NCI-H2227 treated with DMSO at 0.1 percent for 48 hours (cell line): ENCODE measurements around the gene SCAMP1.
"Not testable (repeated sequence)": the region's sequence is repeated elsewhere in the genome, so short reads cannot be mapped to it uniquely, and the experiment has no call there.

Experiments used
- DNase-seq: peaks from one replicate; lab custom pipeline; 2025; lab: John Stamatoyannopoulos, UW

The SCAMP1 gene

GRCh38 chr5:78359831-78360673 lies at the start of gene SCAMP1:
Gene SCAMP1 (plus strand): TSS chr5:78360617. CDS start chr5:78360672, 55 bp downstream.
- peak; percentile 87 for DNase-seq

GRCh38 chr5:78317515-78317914 lies 42.9 kb upstream of the SCAMP1 start:
- DNase-seq: no peak

- DNase-seq: no peak
These were observed 42.1 kb upstream of the SCAMP1 start for GRCh38 chr5:78318337-78318736.

- no peak for DNase-seq
These were observed 40.0 kb upstream of the SCAMP1 start for GRCh38 chr5:78320401-78320800.

GRCh38 chr5:78323241-78323640 lies 37.2 kb upstream of the SCAMP1 start:
- no peak for DNase-seq

GRCh38 chr5:78326930-78327329 lies 33.5 kb upstream of the SCAMP1 start:
- DNase-seq: no peak

GRCh38 chr5:78327761-78328510 lies 32.5 kb upstream of the SCAMP1 start:
- no peak for DNase-seq

GRCh38 chr5:78328585-78329173 lies 31.7 kb upstream of the SCAMP1 start:
- no peak for DNase-seq

- no peak for DNase-seq
These were observed 28.8 kb upstream of the SCAMP1 start for GRCh38 chr5:78331523-78332080.

- DNase-seq: peak; percentile 61
These were observed 25.6 kb upstream of the SCAMP1 start for GRCh38 chr5:78334811-78335210.

GRCh38 chr5:78335976-78336375 lies 24.4 kb upstream of the SCAMP1 start:
- DNase-seq: no peak

- DNase-seq: no peak
These were observed 23.7 kb upstream of the SCAMP1 start for GRCh38 chr5:78336698-78337097.

- no peak for DNase-seq
These were observed 20.6 kb upstream of the SCAMP1 start for GRCh38 chr5:78339617-78340436.

- DNase-seq: no peak
These were observed 19.0 kb upstream of the SCAMP1 start for GRCh38 chr5:78341440-78341839.

GRCh38 chr5:78345485-78345884 lies 14.9 kb upstream of the SCAMP1 start:
- DNase-seq: no peak

- DNase-seq: no peak
These were observed 6.9 kb upstream of the SCAMP1 start for GRCh38 chr5:78353520-78353919.

- no peak for DNase-seq
These were observed 6.2 kb upstream of the SCAMP1 start for GRCh38 chr5:78354066-78354670.

- no peak for DNase-seq
These were observed 4.9 kb upstream of the SCAMP1 start for GRCh38 chr5:78355561-78355960.

- not testable (repeated sequence) for DNase-seq
These were observed 974 bp upstream of the SCAMP1 start for GRCh38 chr5:78359455-78359830.

- no peak for DNase-seq
These were observed 182 bp downstream of the SCAMP1 start for GRCh38 chr5:78360674-78360923.

GRCh38 chr5:78360924-78361630 lies 660 bp downstream of the SCAMP1 start:
- peak; percentile 18 for DNase-seq
